SJCRH30 (cell line): ENCODE measurements around the gene ZNF324. TPM values are rescaled to one million over a fixed set of nuclear protein-coding genes. Genes with fewer than 3 reads are reported as not detected.
"Not testable (repeated sequence)": the region's sequence is repeated elsewhere in the genome, so short reads cannot be mapped to it uniquely, and the experiment has no call there.

Source experiments
- DNase-seq, 2 experiments: peaks; one replicate each; pipeline ENCODE4 v3.0.0-alpha.2; 2015 to 2020
- H3K27ac ChIP-seq: fragments of 250-450 bp; sonication (Bioruptor Pico); 2 replicates; pipeline ENCODE4 v1.5.1; 2020; ENCODE audit warnings: mild to moderate bottlenecking, moderate library complexity
- H3K27me3 ChIP-seq: fragments of 250-450 bp; sonication (Bioruptor Pico); 2 replicates; pipeline ENCODE4 v1.5.1; 2020; ENCODE audit warnings: mild to moderate bottlenecking, moderate library complexity
- H3K36me3 ChIP-seq: fragments of 250-450 bp; sonication (Bioruptor Pico); 2 replicates; pipeline ENCODE4 v1.5.1; 2020; ENCODE audit warnings: mild to moderate bottlenecking, moderate library complexity
- H3K4me1 ChIP-seq: fragments of 250-450 bp; sonication (Bioruptor Pico); 2 replicates; pipeline ENCODE4 v1.5.1; 2020; ENCODE audit warnings: mild to moderate bottlenecking, moderate library complexity
- H3K4me3 ChIP-seq: fragments of 250-450 bp; sonication (Bioruptor Pico); 2 replicates; pipeline ENCODE4 v1.5.1; 2020; ENCODE audit warnings: mild to moderate bottlenecking, moderate library complexity
- H3K9me3 ChIP-seq: fragments of 250-450 bp; sonication (Bioruptor Pico); replicated peaks from 2 replicates; pipeline ENCODE4 v1.5.1; 2020; ENCODE audit warnings: mild to moderate bottlenecking, moderate library complexity
- total RNA-seq: library from RNA; depleted of rRNA; stranded (reverse); fragments of >200 nt; shearing (Covaris generic); gene quantifications from 2 replicates; pipeline ENCODE4 v1.2.3, GENCODE V29; 2014; rRNA removed

ZNF324 gene
- 9.1 and 9.6 TPM in 2 replicates for total RNA-seq

DNA sequence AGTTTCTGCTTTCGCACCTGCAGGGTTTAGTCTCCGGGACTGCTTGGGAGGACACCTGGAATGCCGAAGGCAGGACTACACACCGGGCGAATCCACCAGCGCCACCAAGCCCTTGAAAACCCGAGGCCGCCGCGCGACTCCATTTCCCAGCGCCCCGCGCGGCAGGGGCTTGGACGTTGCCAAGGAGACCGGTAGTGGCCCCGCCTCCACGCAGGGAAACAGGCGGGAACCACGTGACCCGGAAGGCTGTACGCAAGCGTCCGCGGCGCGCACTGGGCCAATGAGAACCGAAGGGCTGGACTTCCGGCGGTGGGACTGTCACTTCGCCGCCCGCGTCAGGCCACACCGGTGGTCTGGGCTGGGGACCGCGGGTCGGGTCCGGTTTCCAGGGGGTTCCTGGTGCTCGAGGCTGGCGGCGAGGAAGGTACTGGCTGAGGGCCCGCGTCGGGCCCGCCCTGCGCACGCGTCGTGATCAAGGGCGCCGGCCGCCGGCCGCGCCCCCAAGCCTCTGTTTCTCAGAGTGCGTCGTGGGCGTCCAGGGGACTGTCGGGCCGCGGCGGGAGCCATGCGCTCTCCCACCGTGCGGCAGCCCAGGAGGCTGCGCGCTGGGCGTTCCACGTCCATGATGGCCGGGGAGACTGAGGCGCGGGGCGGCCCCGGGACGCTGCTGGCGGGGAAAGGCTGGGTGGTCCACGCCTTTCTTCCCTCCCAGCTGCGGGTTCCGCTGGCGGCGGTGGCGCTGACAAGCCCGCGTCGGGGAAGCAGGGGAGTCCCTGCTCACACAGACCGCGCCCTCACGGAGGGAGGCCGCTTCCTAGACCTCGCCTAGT, at the start of gene ZNF324:
Gene ZNF324 (plus strand): TSS at position 321 of the 830 bp plus-strand sequence. CDS start 2,106 bp downstream, outside the sequence.
- H3K27me3 ChIP-seq, result no peaks in the 10 kb centered on the region
- peak within 1 kb of the TSS; percentile 77 for H3K4me3 ChIP-seq
- no peaks in the 10 kb centered on the region for H3K9me3 ChIP-seq
- DNase-seq, result peak; percentile 97
- 0 out of 2 replicates have a peak, but pooled peaks cover 2% of the 10 kb centered on the region for H3K4me1 ChIP-seq
- H3K27ac ChIP-seq, result peak within 1 kb of the TSS; percentile 20; the same call in 1 of the 2 replicates
- H3K36me3 ChIP-seq, result 0 out of 2 replicates have a peak, but pooled peaks cover under 1% of the 10 kb centered on the region

DNA sequence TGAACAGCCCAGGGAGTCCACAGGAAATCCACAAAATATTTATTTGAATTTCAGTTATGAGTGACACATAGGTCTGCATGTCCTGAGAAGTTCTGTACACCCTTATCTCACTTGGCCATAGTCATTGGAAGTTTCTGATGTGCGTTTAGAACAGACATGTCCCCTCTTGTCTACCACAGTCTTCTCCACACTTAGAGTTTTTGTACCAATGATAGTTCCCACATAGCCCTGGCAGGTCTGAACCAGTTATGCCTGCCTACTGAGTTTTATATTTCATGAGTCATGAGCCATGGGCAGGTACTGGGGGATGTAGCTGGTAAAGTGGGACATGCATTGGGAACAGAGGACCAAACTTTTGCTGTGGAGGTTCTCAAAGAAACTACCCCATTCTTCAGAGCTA, 38.3 kb upstream of the ZNF324 start:
- H3K9me3 ChIP-seq, result 0 out of 2 replicates have a peak, but pooled peaks cover 4% of the 10 kb centered on the region
- H3K36me3 ChIP-seq, result no peaks in the 10 kb centered on the region; the same call in 1 of the 2 replicates
- no peak overlapping the region for H3K27ac ChIP-seq
- no peak overlapping the region for H3K4me3 ChIP-seq
- no peaks in the 10 kb centered on the region for H3K4me1 ChIP-seq
- DNase-seq, result no peak
- no peaks in the 10 kb centered on the region for H3K27me3 ChIP-seq

DNA sequence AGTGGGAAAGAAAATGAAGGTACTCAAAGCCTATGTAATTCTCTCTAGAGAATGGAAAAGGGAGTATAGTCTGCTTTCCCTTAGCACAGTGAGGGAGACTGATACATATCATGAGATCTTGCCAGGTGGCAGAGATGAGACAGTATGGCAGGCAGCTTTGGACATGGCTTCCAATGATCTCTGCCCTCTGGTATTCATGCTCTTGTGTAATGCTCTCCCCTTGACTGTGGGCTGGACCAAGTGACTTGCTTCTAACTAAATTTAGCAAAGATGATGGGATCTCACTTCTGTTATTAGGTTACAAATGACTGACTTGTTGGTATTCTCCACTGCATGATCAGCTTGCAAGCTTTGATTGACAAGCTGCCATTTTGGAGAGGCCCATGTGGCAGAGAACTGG, 37.1 kb upstream of the ZNF324 start:
- Histone ChIP-seq H3K9me3 (0 out of 2 replicates have a peak, but pooled peaks cover 9% of the 10 kb centered on the region), H3K27ac (no peak overlapping the region)
- no peak for DNase-seq

DNA sequence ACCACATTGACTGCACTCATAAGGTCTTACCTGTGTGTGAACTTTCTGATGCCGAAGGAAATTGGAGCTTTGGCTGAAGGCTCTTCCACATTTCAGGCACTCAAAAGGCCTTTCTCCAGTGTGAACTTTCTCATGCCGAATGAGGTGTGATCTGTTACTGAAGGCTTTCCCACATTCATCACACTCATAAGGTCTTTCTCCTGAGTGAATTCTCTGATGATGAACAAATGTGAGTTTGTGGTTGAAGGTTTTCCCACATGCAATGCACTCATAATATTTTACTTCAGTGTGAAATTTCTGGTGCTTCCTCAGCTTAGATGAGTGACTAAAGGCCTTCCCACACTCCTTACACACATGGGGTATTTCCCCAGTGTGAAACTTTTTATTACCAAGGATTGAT, 32.7 kb upstream of the ZNF324 start:
- no peaks in the 10 kb centered on the region for H3K4me1 ChIP-seq
- 0 out of 2 replicates have a peak, but pooled peaks cover 9% of the 10 kb centered on the region for H3K9me3 ChIP-seq
- no peak overlapping the region for H3K27ac ChIP-seq
- no peak for DNase-seq
- no peak overlapping the region for H3K4me3 ChIP-seq
- no peaks in the 10 kb centered on the region for H3K36me3 ChIP-seq
- H3K27me3 ChIP-seq, result no peaks in the 10 kb centered on the region

More for the DNA sequence above, 37.1 kb upstream of the ZNF324 start:
- Histone ChIP-seq H3K27me3 (no peaks in the 10 kb centered on the region), H3K4me3 (no peak overlapping the region), H3K4me1 (no peaks in the 10 kb centered on the region), H3K36me3 (no peaks in the 10 kb centered on the region)

DNA sequence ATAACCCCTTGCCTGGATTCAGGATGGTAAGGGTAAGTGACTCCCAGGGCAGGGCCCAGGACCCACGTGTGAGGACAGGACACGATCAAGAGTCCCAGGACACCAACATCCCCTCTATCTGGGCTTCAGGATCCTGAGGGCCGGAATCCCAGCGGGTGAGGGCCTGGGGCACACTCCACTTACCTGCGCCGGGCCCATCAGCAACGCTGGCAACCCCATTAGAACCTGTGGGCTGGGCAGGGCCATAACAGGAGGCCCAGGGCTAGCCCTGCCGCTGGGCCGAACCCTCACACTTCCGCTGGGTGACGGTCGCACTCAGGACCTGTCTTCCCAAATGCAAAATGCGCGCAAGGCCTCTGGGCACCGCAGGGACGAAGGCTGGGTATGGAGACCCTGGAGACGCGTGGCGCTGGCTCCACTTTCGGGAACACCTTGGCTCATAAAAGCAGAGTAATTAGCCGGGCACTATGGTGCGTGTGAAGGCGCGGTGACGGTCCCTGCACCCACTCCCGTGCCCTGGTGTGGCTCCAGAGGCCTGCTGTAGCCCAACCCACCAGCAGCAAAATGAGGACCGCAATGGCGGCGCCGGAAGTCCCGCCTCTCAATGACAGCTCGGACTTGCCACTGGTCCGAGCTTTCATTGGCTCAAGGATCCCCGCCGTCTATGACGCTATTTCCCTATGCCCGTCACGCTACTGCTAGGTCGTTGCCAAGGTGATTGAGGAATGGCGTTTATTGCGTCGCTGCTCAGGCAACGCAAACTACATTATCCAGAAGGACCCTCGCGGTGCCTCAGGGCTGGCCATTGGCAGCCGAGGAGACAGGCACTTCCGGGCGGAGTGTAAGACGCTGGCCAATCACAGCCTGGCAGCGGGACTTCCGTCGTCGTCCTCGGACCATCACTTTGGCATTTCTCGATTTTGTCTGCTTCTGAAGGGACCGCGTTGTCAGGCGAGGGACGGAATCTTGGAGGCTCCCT, 27.0 kb upstream of the ZNF324 start, which contains the start of gene ZNF132:
Gene ZNF132 (minus strand): TSS at position 578 of the 979 bp plus-strand sequence. CDS start 332 bp downstream, at position 246.
- DNase-seq, result no peak
- Histone ChIP-seq H3K9me3 (no peaks in the 10 kb centered on the region), H3K27ac (no peak within 1 kb of the TSS)

DNA sequence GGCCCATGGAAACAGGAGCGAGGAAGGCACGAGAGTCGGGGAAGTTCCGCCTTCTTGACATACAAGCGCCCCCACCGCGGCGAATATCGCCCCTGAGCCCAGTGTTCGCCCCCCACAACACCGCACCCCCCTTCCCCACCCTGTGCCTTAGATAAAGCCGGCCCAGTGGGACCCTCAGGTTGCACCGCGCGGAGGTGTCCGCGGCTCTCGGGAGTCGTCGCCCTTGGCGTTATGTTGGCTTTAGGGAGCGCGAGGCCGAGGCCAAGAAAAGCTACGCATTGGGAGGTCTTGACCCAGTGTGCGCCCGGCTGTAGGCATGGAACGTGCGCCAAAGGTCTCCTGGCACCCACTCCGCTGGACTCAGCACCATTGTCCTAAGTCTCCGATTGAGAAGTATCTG, 26.3 kb upstream of the ZNF324 start:
- Histone ChIP-seq H3K27me3 (no peaks in the 10 kb centered on the region), H3K4me1 (no peaks in the 10 kb centered on the region), H3K4me3 (no peak overlapping the region), H3K9me3 (no peaks in the 10 kb centered on the region), H3K36me3 (no peaks in the 10 kb centered on the region), H3K27ac (no peak overlapping the region)
- no peak for DNase-seq

More for the DNA sequence above, 27.0 kb upstream of the ZNF324 start, which contains the start of gene ZNF132:
- H3K4me1 ChIP-seq, result no peaks in the 10 kb centered on the region
- no peak within 1 kb of the TSS for H3K4me3 ChIP-seq
- H3K36me3 ChIP-seq, result no peaks in the 10 kb centered on the region
- H3K27me3 ChIP-seq, result no peaks in the 10 kb centered on the region

DNA sequence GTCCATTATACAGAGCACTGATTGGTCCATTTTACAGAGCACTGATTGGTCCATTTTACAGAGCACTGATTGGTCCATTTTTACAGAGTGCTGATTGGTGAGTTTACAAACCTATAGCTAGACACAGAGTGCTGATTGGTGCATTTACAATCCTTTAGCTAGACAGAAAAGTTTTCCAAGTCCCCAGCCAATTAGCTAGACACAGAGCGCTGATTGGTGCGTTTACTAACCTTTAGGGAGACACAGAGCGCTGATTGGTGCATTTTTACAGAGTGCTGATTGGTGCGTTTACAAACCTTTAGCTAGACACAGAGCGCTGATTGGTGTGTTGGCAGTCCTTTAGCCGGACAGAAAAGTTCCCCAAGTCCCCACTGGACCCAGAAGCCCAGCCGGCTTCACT, 23.9 kb upstream of the ZNF324 start:
- not testable (repeated sequence) for H3K27ac ChIP-seq, H3K4me1 ChIP-seq, H3K27me3 ChIP-seq, H3K4me3 ChIP-seq, H3K36me3 ChIP-seq, DNase-seq, H3K9me3 ChIP-seq

DNA sequence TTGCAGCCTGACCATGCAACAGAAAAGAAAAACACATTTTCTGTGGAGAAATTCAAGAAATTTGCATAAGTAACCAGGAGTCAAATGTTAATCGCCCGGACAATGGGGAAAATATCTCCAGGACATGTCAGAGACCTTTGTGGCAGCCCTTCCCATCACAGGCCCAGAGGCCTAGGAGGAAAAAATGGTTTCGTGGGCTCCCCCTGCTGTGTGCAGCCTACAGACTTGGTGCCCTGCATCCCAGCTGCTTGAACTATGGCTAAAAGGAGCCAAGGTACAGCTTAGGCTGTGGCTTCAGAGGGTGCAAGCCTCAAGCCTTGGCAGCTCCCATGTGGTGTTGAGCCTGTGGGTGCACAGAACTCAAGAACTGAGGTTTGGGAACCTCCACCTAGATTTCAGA, 18.0 kb upstream of the ZNF324 start:
- not testable (repeated sequence) for H3K27ac ChIP-seq

DNA sequence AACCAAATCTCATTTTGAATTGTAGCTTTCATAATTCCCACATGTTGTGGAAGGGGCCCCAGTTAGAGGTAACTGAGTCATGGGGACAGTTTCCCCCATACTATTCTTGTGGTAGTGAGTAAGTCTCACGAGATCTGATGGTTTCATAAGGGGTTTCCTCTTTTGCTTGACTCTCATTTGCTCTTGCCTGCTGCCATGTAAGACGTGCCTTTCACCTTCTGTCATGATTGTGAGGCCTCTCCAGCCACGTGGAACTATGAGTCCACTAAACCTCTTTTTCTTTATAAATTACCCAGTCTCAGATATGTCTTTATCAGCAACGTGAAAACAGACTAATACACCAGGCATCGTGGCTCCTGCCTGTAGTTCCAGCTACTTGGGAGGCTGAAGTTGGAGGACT, 16.9 kb upstream of the ZNF324 start:
- H3K9me3 ChIP-seq, DNase-seq, H3K4me3 ChIP-seq, H3K36me3 ChIP-seq, H3K27me3 ChIP-seq, H3K27ac ChIP-seq, H3K4me1 ChIP-seq: not testable (repeated sequence)

More for the DNA sequence above, 18.0 kb upstream of the ZNF324 start:
- H3K9me3 ChIP-seq, H3K27me3 ChIP-seq, H3K4me3 ChIP-seq, H3K4me1 ChIP-seq, DNase-seq, H3K36me3 ChIP-seq: not testable (repeated sequence)

DNA sequence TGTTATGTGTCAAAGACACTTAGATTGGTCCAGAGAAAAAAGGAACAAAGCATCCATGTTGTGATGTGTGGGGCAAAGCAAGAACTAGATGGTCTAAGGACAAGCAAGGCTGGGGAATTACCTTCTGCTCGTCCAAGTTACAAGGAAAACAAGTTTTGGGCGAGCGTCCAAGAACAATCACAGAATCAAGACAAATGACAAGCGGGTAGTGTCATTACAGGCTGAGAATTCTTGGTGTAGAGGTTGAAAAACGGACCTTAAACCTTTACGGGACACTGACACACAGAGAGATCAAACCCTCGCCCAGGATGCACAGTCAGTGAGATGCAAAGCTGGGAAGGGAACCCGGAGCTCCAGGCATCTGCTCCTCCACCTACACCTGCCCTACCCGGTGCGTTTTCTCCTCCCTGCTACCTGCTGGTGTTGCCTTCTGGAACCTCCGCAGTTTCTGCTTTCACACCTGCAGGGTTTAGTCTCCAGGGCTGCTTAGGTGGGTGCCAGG, 16.0 kb upstream of the ZNF324 start:
- Histone ChIP-seq H3K4me1 (no peaks in the 10 kb centered on the region), H3K27me3 (no peaks in the 10 kb centered on the region), H3K4me3 (peak overlapping the region; percentile 91), H3K27ac (no peak overlapping the region), H3K36me3 (no peaks in the 10 kb centered on the region), H3K9me3 (peaks cover 9% of the 10 kb centered on the region)
- no peak for DNase-seq

DNA sequence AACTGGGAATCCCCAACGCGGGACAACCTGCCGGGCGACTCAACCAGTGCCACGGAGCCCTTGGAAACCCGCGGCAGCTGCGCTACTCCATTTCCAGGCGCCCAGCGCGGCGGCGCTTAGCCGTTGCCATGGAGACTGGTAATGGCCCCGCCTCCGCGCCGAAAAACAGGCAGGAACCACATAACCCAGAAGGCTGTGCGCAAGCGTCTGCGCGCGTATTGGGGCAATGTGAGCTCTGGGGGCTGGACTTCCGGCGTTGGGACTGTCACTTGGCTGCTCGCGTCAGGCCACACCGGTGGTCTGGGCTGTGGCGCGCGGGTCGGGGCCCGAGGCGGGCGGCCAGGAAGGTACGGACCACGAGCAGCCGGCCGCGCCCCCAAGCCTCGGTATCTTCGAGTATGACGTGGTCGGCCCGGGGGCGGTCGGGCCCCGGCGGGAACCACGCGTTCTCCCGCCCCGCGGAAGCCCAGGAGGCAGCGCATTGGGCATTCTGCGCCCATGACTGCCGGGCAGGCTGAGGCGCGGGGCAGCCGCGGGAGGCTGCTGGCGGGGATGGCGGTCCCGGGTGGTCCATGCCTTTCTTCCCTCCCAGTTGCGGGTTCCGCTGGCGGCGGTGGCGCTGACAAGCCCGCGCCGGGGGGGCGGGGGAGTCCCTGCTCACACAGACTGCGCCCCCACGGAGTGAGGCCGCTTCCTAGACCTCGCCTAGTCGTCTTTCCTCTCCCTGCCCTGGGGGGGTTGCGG, 15.3 kb upstream of the ZNF324 start, which contains the start of gene ZNF324B:
Gene ZNF324B (plus strand): TSS at position 265 of the 744 bp plus-strand sequence. CDS start 2,080 bp downstream, outside the sequence.
- peak; percentile 97 to 98 for DNase-seq
- H3K27me3 ChIP-seq, result no peaks in the 10 kb centered on the region
- peak within 1 kb of the TSS; percentile 24; the same call in 1 of the 2 replicates for H3K27ac ChIP-seq
- H3K9me3 ChIP-seq, result peaks cover 9% of the 10 kb centered on the region
- peaks cover 3% of the 10 kb centered on the region; the same call in 1 of the 2 replicates for H3K36me3 ChIP-seq
- H3K4me1 ChIP-seq, result no peaks in the 10 kb centered on the region
- H3K4me3 ChIP-seq, result peak within 1 kb of the TSS; percentile 91

DNA sequence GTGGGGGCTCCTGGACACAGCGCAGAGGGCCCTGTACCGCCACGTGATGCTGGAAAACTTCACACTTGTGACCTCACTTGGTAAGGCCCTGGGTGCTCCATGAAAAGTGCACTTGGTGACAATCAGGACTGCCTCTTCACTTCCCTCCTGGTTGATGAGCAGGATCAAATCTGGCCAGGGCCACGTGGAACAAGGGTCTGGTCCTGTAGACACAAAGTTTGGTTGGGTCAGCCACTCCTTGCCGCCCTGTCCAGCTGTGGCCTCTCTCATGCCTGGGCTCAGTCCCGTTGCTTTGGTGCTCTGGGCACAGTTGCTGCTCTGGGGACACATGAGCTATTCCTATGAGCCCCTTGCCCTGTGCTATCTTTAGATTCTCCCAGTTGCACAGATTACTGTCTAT, 13.1 kb upstream of the ZNF324 start:
- Histone ChIP-seq H3K9me3 (peaks cover 7% of the 10 kb centered on the region; the same call in 1 of the 2 replicates), H3K4me3 (no peak overlapping the region), H3K27ac (no peak overlapping the region), H3K4me1 (no peaks in the 10 kb centered on the region), H3K27me3 (no peaks in the 10 kb centered on the region), H3K36me3 (peaks cover 4% of the 10 kb centered on the region; the same call in 1 of the 2 replicates)
- no peak for DNase-seq

DNA sequence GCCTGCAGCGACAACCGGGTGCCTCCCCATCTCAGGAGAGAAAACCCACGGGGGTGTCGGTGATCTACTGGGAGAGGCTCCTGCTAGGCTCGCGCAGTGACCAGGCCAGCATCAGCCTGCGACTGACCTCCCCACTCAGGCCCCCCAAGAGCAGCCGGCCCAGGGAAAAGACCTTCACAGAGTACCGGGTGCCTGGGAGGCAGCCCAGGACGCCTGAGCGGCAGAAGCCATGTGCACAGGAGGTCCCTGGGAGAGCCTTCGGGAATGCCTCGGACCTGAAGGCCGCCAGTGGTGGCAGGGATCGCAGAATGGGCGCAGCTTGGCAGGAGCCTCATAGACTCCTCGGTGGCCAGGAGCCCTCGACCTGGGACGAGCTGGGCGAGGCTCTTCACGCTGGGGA, 11.6 kb upstream of the ZNF324 start:
- H3K9me3 ChIP-seq, result no peaks in the 10 kb centered on the region
- no peak for DNase-seq
- H3K27ac ChIP-seq, result no peak overlapping the region
- no peak overlapping the region for H3K4me3 ChIP-seq
- H3K36me3 ChIP-seq, result peaks cover 4% of the 10 kb centered on the region; the same call in 1 of the 2 replicates
- no peaks in the 10 kb centered on the region for H3K27me3 ChIP-seq
- H3K4me1 ChIP-seq, result no peaks in the 10 kb centered on the region
